ENCODE results near the gene GINS2.
A peak's percentile ranks its signal among the peaks of the same experiment; 100 is the strongest.

Gene GINS2

DNA sequence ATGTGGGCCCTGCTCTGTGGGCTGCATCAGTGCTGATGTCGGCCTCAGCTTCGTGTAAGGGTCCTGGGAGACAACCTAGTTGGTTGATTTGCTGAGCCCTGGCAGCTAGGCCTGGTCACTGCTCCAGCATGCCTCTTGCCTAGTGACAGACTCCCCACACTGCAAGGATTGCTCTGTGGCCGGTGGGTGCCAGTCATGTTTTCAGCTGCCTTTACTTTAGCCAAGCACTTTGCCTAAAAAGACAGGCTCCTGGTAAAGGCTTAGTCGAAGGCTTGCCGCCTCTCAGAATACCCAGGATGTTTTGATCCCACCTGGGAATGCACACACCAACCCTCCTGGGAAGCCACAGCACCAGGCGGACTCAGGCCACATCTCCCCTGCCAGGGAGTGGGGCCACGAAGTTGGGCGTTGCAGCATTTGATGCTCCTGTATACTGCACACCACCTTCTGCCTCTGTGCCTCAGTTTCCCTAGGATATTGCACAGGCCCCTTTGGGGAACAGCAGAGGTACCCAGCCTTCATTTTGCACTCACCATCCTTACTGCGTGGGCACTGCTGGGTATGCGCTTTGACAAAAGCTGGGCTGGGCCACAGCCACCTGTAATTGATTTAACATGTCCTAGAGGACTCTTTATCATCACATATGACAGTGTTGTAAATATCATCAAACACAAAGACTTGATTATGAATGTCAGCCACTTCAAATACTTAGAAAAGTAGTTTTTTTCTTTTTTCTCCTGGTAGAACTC lies 19.9 kb downstream of the GINS2 start:
- no peak for DNase-seq

- no peak for DNase-seq
Measured at GRCh38 chr16:85667841-85668413, 20.8 kb downstream of the GINS2 start.

- no peak for DNase-seq
Measured at GRCh38 chr16:85667261-85667660, 21.5 kb downstream of the GINS2 start.

DNA sequence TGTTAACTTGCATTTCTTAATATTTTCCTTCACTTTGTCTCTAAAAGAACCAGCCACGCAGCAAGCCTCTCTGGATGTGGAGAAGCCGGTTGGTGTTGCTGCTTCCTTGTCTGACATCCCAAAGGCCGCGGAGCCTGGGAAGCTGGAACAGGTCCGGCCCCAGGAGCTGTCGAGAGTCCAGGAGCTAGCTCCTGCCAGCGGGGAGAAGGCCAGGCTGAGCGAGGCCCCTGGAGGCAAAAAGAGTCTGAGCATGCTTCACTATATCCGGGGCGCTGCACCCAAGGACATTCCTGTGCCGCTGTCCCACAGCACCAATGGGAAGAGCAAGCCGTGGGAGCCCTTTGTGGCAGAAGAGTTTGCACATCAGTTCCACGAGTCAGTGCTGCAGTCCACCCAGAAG lies 22.8 kb downstream of the GINS2 start:
- DNase-seq, result peak in 7 of 58 donors; percentile 13 to 37 (median 21)

- DNase-seq, result no peak
Measured at GRCh38 chr16:85665373-85665740, 23.4 kb downstream of the GINS2 start.

GRCh38 chr16:85664580-85665372 lies 24.0 kb downstream of the GINS2 start:
- DNase-seq, result no peak

GRCh38 chr16:85663891-85664321 lies 24.8 kb downstream of the GINS2 start:
- no peak for DNase-seq

DNA sequence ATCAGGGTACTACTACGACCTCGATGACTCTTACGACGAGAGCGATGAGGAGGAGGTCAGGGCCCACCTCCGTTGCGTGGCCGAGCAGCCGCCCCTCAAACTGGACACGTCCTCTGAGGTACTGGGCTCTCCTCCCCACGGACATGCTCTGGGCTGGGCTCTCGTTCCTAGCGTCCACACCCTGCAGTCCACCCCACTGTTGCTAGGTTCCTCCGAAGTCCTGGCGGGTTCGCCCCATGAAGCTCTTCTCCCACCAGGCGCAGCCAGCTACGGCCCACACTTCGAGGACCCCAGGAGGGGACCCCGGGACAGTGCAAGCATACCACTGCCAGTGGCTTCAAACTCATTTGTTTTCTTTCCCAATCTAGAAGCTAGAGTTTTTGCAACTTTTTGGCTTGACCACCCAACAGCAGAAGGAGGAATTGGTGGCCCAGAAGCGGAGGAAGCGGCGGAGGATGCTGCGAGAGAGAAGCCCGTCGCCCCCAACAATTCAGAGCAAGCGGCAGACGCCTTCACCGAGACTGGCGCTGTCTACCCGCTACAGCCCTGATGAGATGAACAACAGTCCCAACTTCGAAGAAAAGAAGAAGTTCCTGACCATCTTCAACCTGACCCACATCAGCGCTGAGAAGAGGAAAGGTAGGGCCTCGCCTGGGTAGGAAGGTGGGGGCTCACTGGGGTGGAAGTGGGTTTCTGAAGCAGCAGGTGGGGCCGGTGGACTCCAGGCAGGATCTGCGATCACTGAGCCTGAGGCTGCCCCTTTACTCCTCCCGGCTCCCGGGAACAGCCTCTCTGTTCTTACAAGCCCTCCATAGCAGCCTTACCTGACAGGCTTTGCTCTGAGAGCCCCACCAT lies 25.6 kb downstream of the GINS2 start:
- no peak for DNase-seq

DNA sequence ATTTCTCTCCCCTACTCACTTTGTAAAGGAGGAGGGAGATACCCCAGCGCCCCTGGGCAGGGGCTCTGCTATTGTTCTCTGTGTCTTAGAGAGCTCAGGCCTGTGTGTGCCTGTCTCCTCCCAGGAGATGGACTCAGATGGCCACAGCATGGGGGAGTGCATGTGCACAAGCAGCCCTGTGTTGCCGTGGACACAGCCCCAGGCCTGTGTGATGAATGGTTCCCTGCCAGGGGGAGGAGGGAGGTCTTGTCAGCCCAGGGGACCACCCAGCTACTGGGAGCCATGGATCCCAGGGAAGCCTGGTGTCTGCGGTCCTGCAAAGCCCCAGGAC lies 26.3 kb downstream of the GINS2 start:
- no peak for DNase-seq

DNA sequence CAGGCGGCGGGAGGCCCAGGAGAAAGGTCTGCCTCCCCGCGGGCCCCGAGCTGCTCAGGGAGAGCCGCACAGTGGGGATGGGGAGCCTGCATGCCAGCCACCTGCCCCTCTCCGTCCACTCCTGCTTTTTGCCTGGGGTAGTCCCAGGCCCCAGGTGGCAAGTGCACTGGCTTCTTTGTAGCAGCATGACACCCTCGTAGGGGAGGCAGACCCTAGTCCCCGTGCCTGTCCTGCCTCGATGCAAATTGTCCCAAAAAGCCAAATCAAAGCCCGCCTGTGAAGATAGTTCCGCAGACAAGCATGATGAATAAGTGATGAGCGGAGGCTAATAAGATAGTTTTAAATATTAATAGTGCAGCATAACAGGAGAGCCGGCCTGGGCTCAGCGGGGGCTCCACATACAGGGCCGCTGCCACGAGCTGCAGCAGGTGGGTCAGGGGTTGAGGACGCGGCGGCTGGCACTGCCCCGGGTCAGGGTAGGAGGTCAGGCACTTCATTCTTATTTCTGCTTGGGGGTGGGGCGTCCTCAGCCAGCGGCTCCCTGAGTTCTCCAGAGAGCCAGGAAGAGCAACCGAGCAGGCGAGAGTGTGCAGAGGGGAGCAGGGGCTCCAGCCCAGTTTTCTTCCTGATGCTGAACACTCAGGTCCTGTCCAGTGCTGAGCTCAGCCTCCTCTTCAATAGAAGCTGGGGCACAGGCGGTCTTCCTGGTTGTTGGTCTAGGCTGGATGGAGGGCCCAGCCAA lies 26.8 kb downstream of the GINS2 start:
- DNase-seq, result no peak

GRCh38 chr16:85660843-85661739 lies 27.7 kb downstream of the GINS2 start:
- DNase-seq, result no peak

GRCh38 chr16:85659805-85660511 lies 28.8 kb downstream of the GINS2 start:
- DNase-seq, result peak in 46 of 58 donors; percentile 14 to 73 (median 47)

- DNase-seq, result no peak
Measured at GRCh38 chr16:85659336-85659735, 29.4 kb downstream of the GINS2 start.

DNA sequence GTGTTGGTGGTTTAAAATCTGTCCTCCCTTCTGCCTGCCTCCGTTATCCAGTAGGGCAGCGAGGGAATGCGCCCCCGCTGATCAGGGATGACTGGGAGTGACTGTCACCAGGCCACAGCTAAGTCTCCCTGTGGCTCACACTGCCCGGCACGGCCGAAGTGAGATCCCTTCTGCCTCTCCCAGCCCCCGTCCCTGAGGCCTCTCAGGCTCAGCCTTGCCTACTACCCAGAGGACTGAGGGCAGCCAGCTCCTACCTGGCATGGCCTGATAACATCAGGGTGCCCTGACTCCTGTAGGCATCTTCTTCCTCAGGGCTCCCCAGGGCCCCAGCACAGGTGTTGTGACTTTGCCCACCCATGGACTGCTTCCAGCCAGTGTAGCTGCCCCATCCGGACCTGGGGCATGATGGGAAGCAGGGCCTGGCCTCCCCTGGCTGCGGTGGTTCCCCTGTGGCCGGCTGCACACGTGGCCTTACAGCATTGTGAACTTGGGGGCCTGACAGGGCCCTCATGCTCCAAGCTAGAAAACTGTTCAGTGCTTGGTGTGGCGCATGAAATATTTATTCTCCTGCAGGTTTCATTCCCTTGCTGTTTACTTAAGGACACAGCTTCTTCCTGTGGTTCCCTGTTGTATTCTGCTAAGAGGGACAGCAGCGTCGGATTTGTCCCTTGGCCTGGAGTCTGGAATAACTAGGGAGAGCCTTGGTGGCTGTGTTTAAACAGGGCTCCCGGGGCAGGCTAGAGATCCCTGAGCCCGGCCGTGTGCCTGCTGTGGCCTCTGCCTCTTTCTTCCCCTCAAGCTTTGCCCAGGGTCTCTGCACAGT lies 30.0 kb downstream of the GINS2 start:
- DNase-seq, result no peak

- no peak for DNase-seq
Measured at GRCh38 chr16:85657996-85658395, 30.8 kb downstream of the GINS2 start.

GRCh38 chr16:85657267-85657650 lies 31.5 kb downstream of the GINS2 start:
- no peak for DNase-seq

GRCh38 chr16:85656351-85657266 lies 32.1 kb downstream of the GINS2 start:
- DNase-seq, result peak in 7 of 58 donors; percentile 20 to 56 (median 26)
